Measurements from ENCODE around the gene SUGP2.

The SUGP2 gene

DNA sequence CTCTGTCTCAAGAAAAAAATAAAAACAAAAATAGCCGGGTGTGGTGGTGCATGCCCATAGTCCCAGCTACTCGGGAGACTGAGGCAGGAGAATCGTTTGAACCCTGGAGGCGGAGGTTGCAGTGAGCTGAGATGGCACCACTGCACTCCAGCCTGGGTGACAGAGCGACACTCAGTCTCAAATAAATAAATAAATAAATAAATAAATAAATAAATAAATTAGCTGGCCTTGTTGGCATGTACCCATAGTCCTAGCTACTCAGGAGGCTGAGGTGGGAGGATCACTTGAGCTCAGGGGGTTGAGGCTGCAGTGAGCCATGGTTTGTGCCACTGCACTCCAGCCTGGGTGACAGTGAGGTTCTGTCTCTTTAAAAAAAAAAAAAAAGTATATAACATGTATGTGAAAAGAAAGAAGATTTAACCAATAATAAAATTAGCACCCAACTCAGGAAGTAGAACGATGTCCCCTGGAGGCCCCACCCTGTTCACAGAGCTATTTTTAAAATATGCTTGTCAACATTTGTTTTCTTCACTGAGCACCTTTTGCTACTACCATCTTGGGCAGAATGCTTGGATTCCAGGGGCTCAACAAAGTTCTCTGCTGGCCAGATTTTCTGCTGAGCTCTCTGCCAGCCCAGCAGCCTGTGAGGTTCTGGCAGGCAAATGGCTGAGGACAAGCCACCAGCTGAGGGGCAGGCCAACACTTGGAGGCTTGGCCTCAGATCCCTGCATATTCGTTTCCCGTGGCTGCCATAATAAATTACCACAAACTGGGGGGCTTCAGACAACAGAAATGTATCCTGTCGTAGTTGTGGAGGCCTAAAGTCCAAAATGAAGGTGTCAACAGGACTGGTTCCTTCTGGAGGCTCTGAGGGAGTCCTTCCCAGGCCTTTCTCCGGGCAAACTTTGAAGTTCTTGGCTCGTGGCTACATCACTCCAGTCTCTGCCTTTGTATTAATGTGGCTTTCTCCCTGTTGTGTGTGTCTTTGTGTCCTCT lies 35.6 kb upstream of the SUGP2 start:
- H3K9ac ChIP-seq (ENCODE audit: low read length) = no peak overlapping the region
- no peak overlapping the region for H3K4me3 ChIP-seq (ENCODE audit: insufficient read depth, low read length, poor library complexity, severe bottlenecking)
- no peaks in the 10 kb centered on the region for H4K20me1 ChIP-seq (ENCODE audit: low read depth, low read length)
- H3K27ac ChIP-seq (ENCODE audit: low read depth, low read length) = peak overlapping the region; percentile 40
- no peak overlapping the region for H2AFZ ChIP-seq (ENCODE audit: low read depth, low read length, severe bottlenecking)
- no peaks in the 10 kb centered on the region for H3K9me2 ChIP-seq (replicated peaks; ENCODE audit: insufficient read depth, low read length)
- no peaks in the 10 kb centered on the region for H3K27me3 ChIP-seq (ENCODE audit: low read length)
- no peaks in the 10 kb centered on the region for H3K9me3 ChIP-seq (ENCODE audit: insufficient read depth, low read length)
- TF ChIP-seq EZH2phosphoT487 (conservative IDR thresholded peaks at IDR 0.05; ENCODE audit: low read length) = no peak
- TF ChIP-seq, protein P1, sequence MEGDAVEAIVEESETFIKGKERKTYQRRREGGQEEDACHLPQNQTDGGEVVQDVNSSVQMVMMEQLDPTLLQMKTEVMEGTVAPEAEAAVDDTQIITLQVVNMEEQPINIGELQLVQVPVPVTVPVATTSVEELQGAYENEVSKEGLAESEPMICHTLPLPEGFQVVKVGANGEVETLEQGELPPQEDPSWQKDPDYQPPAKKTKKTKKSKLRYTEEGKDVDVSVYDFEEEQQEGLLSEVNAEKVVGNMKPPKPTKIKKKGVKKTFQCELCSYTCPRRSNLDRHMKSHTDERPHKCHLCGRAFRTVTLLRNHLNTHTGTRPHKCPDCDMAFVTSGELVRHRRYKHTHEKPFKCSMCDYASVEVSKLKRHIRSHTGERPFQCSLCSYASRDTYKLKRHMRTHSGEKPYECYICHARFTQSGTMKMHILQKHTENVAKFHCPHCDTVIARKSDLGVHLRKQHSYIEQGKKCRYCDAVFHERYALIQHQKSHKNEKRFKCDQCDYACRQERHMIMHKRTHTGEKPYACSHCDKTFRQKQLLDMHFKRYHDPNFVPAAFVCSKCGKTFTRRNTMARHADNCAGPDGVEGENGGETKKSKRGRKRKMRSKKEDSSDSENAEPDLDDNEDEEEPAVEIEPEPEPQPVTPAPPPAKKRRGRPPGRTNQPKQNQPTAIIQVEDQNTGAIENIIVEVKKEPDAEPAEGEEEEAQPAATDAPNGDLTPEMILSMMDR (IDR thresholded peaks at IDR 0.05; ENCODE audit: insufficient read depth, low read length, poor library complexity, severe bottlenecking) = no peak
- H3F3A ChIP-seq (ENCODE audit: insufficient read depth) = 0 out of 2 replicates have a peak, but pooled peaks cover 4% of the 10 kb centered on the region
- no peak overlapping the region for H3K4me2 ChIP-seq (ENCODE audit: low read depth, low read length, poor library complexity, severe bottlenecking)
- no peaks in the 10 kb centered on the region for H3K36me3 ChIP-seq (ENCODE audit: low read length)
- peaks cover 16% of the 10 kb centered on the region for H3K79me2 ChIP-seq (ENCODE audit: insufficient read depth, low read length)

DNA sequence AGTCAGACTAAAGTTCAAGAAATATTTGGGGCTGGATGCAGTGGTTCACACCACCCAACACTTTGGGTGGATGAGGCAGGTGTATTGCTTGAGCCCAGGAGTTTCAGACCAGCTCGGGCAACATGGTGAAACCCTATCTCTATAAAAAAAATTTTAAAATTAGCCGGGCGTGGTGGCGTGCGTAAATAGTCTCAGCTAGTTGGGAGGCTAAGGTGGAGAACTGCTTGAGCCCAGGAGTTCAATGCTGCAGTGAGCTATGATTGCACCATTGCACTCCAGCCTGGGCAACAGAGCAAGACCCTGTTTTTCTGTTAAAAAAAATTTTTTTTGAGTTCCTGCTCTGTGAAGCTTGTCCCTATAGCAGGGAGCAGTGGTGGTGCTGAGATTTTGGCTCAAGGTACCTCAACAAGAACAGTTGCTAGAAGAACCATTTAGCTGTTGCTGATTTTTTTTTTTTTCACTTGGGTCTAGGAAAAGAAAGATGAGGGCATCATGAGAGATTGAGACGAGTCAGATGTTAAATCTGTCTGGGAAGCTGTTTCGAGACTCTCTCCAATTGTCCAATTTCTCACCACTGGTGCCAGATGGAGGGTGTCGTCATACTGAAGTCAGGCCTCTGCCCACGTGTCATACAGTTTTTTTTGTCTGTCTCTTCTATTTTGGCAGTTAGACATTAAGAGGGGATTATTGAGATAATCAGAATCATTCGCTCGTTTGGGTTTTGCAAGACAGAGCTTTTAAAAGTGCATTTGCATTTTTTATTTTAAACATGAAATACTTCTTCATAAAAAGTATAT lies 34.2 kb upstream of the SUGP2 start:
- Histone ChIP-seq H3K9me2 (replicated peaks; ENCODE audit: insufficient read depth, low read length) (no peaks in the 10 kb centered on the region), H4K20me1 (ENCODE audit: low read depth, low read length) (no peaks in the 10 kb centered on the region), H3K79me2 (ENCODE audit: insufficient read depth, low read length) (peaks cover 16% of the 10 kb centered on the region), H3K9me3 (ENCODE audit: insufficient read depth, low read length) (no peaks in the 10 kb centered on the region), H3F3A (ENCODE audit: insufficient read depth) (peaks cover 11% of the 10 kb centered on the region; the same call in 1 of the 2 replicates), H2AFZ (ENCODE audit: low read depth, low read length, severe bottlenecking) (no peak overlapping the region), H3K4me3 (ENCODE audit: insufficient read depth, low read length, poor library complexity, severe bottlenecking) (no peak overlapping the region), H3K27ac (ENCODE audit: low read depth, low read length) (no peak overlapping the region), H3K27me3 (ENCODE audit: low read length) (no peaks in the 10 kb centered on the region), H3K36me3 (ENCODE audit: low read length) (no peaks in the 10 kb centered on the region), H3K4me2 (ENCODE audit: low read depth, low read length, poor library complexity, severe bottlenecking) (no peak overlapping the region), H3K9ac (ENCODE audit: low read length) (no peak overlapping the region; the same call in 1 of the 2 replicates)
- TF ChIP-seq EZH2phosphoT487 (conservative IDR thresholded peaks at IDR 0.05; ENCODE audit: low read length) = no peak

DNA sequence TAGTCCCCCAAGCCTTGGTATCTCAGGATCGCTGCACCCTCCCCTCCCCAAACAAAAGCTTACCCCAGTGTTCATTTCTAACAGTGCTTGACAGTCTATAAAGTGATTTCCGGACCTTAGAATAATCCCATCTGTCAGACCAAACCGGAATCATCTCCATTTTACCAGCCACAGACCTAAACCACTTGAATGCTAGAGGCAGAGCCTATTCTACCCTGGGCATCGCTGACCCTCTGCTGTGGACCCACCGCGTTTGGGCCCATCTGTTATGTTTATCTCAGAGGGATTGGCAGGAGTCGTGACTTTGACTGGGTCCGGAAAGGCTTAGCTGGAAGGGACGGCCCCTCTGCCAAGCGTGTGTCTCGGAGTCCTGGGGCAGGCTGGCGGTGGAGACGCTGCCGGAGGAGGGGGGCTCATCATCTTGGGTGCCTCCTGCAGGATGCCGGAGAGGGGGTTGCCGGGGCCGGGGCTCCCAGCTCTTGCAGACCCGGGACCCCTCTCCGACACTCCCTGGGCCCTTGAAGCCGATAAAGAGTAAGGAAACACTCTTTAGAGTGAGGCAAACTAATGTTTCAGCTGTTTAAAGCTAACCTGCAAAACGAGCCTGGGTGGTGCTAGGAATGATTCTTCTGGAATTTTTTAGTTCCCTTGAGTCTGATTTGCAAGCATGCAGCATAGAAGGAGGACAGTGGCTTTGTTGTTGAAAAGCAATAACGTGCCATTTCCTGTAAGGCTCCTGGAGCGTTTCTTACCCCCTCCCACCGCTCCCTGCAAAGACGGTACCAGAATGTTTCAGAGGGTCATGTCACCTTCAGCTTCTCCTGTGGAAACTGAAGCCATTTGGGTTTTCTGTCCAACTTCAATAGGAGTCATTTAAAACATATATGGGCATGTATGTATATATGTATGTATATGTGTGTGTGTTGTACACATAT lies 31.8 kb upstream of the SUGP2 start:
- H3K4me3 ChIP-seq (ENCODE audit: insufficient read depth, low read length, poor library complexity, severe bottlenecking) = peak overlapping the region; percentile 69
- no peaks in the 10 kb centered on the region for H3K9me2 ChIP-seq (replicated peaks; ENCODE audit: insufficient read depth, low read length)
- peak overlapping the region; percentile 45 for H3K27ac ChIP-seq (ENCODE audit: low read depth, low read length)
- no peaks in the 10 kb centered on the region for H3K36me3 ChIP-seq (ENCODE audit: low read length)
- peak overlapping the region; percentile 62 for H3K9ac ChIP-seq (ENCODE audit: low read length)
- H3F3A ChIP-seq (ENCODE audit: insufficient read depth) = peaks cover 17% of the 10 kb centered on the region; the same call in 1 of the 2 replicates
- H3K27me3 ChIP-seq (ENCODE audit: low read length) = no peaks in the 10 kb centered on the region
- peak overlapping the region; percentile 22 for H2AFZ ChIP-seq (ENCODE audit: low read depth, low read length, severe bottlenecking)
- H4K20me1 ChIP-seq (ENCODE audit: low read depth, low read length) = no peaks in the 10 kb centered on the region
- peaks cover 14% of the 10 kb centered on the region for H3K79me2 ChIP-seq (ENCODE audit: insufficient read depth, low read length)
- H3K9me3 ChIP-seq (ENCODE audit: insufficient read depth, low read length) = no peaks in the 10 kb centered on the region
- peak overlapping the region; percentile 88 for H3K4me2 ChIP-seq (ENCODE audit: low read depth, low read length, poor library complexity, severe bottlenecking)
- TF ChIP-seq EZH2phosphoT487 (conservative IDR thresholded peaks at IDR 0.05; ENCODE audit: low read length) = no peak

All from SU-DHL-6 (cell line).